ENCODE measurements around the gene BRPF1. TPM values are rescaled to one million over a fixed set of nuclear protein-coding genes. Genes with fewer than 3 reads are reported as not detected.

Gene BRPF1
- total RNA-seq, 4 donors from 2014 or later = 9.4 to 18.7 (median 14.9) TPM

- Histone ChIP-seq H3K27me3 (no peaks in the 10 kb centered on the region), H3K9me3 (no peaks in the 10 kb centered on the region), H3K4me1 (peaks cover 0 to 3% (median 0%) of the 10 kb centered on the region in 4 donors), H3K4me3 (no peak overlapping the region), H3K27ac (no peak overlapping the region), H3K36me3 (peaks cover 0 to 85% (median 42%) of the 10 kb centered on the region in 4 donors)
- TF ChIP-seq CTCF (IDR thresholded peaks at IDR 0.05) (no peak), POLR2A (IDR thresholded peaks at IDR 0.05) (no peak), EP300 (IDR thresholded peaks at IDR 0.05; ENCODE audit: low read depth) (no peak)
- in situ Hi-C loops (cut with MboI; ENCODE audit: low pct_ligation_motif_present in 1 of 4, low pct_unique_long_range_greater_than_20kb in 1 of 4, low sequenced_read_pairs in 3 of 4) (no loop called here), intact Hi-C loops (cut with DNase I; ENCODE audit: low total_unique reads) (no loop called here)
- WGBS, 2 donors (ENCODE audit: low coverage in 1 of 2) = 95 to 100% methylated on average over 7 to 18 of the region's 18 CpGs
- DNase-seq = no peak
These were observed 46.1 kb upstream of the BRPF1 start for GRCh38 chr3:9685216-9686049.

GRCh38 chr3:9686050-9686550 lies 45.4 kb upstream of the BRPF1 start:
- intact Hi-C loops (cut with DNase I; ENCODE audit: low total_unique reads) = no loop called here

GRCh38 chr3:9686703-9687102 lies 44.8 kb upstream of the BRPF1 start:
- DNase-seq = no peak
- Histone ChIP-seq H3K27ac (no peak overlapping the region), H3K36me3 (peaks cover 0 to 80% (median 39%) of the 10 kb centered on the region in 4 donors), H3K4me1 (no peaks in the 10 kb centered on the region), H3K9me3 (no peaks in the 10 kb centered on the region), H3K27me3 (no peaks in the 10 kb centered on the region), H3K4me3 (no peak overlapping the region)
- in situ Hi-C loops (cut with MboI; ENCODE audit: low pct_ligation_motif_present in 1 of 4, low pct_unique_long_range_greater_than_20kb in 1 of 4, low sequenced_read_pairs in 3 of 4) = no loop called here
- 98 to 100% methylated on average over 1 to 3 of the region's 3 CpGs for WGBS, 2 donors (ENCODE audit: low coverage in 1 of 2)
- intact Hi-C loops (cut with DNase I; ENCODE audit: low total_unique reads) = no loop called here
- no peak for TF ChIP-seq CTCF (IDR thresholded peaks at IDR 0.05)
- TF ChIP-seq POLR2AphosphoS5 (IDR thresholded peaks at IDR 0.05) = no peak
- TF ChIP-seq POLR2A (IDR thresholded peaks at IDR 0.05) = no peak
- TF ChIP-seq EP300 (IDR thresholded peaks at IDR 0.05; ENCODE audit: low read depth) = no peak

More at GRCh38 chr3:9686050-9686550, 45.4 kb upstream of the BRPF1 start:
- 79 to 100% methylated on average over 2 to 9 of the region's 9 CpGs for WGBS, 2 donors (ENCODE audit: low coverage in 1 of 2)
- peaks cover 0 to 3% (median 0%) of the 10 kb centered on the region in 4 donors for H3K4me1 ChIP-seq
- TF ChIP-seq EP300 (IDR thresholded peaks at IDR 0.05; ENCODE audit: low read depth) = no peak
- TF ChIP-seq CTCF (IDR thresholded peaks at IDR 0.05) = no peak
- TF ChIP-seq POLR2A (IDR thresholded peaks at IDR 0.05) = no peak
- TF ChIP-seq POLR2AphosphoS5 (IDR thresholded peaks at IDR 0.05) = no peak
- H3K9me3 ChIP-seq = no peaks in the 10 kb centered on the region
- in situ Hi-C loops (cut with MboI; ENCODE audit: low pct_ligation_motif_present in 1 of 4, low pct_unique_long_range_greater_than_20kb in 1 of 4, low sequenced_read_pairs in 3 of 4) = no loop called here
- peaks cover 0 to 84% (median 41%) of the 10 kb centered on the region in 4 donors for H3K36me3 ChIP-seq
- H3K4me3 ChIP-seq = no peak overlapping the region
- H3K27ac ChIP-seq = no peak overlapping the region
- no peaks in the 10 kb centered on the region for H3K27me3 ChIP-seq
- DNase-seq = no peak

GRCh38 chr3:9687514-9687913 lies 44.0 kb upstream of the BRPF1 start:
- no peak for TF ChIP-seq CTCF (IDR thresholded peaks at IDR 0.05)
- TF ChIP-seq EP300 (IDR thresholded peaks at IDR 0.05; ENCODE audit: low read depth) = no peak
- TF ChIP-seq POLR2AphosphoS5 (IDR thresholded peaks at IDR 0.05) = no peak
- TF ChIP-seq POLR2A (IDR thresholded peaks at IDR 0.05) = no peak
- Histone ChIP-seq H3K36me3 (peaks cover 0 to 80% (median 36%) of the 10 kb centered on the region in 4 donors), H3K27me3 (no peaks in the 10 kb centered on the region), H3K4me3 (no peak overlapping the region), H3K9me3 (no peaks in the 10 kb centered on the region), H3K4me1 (no peaks in the 10 kb centered on the region), H3K27ac (no peak overlapping the region)
- DNase-seq = no peak
- WGBS, 2 donors (ENCODE audit: low coverage in 1 of 2) = 87 to 93% methylated on average over 3 to 7 of the region's 7 CpGs
- in situ Hi-C loops (cut with MboI; ENCODE audit: low pct_ligation_motif_present in 1 of 4, low pct_unique_long_range_greater_than_20kb in 1 of 4, low sequenced_read_pairs in 3 of 4) = no loop called here
- intact Hi-C loops (cut with DNase I; ENCODE audit: low total_unique reads) = no loop called here

Measured in transverse colon (tissue), 4 donors.